ENCODE results near the gene UBAC2. TPM values are rescaled to one million over a fixed set of nuclear protein-coding genes. Genes with fewer than 3 reads are reported as not detected.

The UBAC2 gene
- polyA plus RNA-seq, 1 donor: 93.5 TPM

DNA sequence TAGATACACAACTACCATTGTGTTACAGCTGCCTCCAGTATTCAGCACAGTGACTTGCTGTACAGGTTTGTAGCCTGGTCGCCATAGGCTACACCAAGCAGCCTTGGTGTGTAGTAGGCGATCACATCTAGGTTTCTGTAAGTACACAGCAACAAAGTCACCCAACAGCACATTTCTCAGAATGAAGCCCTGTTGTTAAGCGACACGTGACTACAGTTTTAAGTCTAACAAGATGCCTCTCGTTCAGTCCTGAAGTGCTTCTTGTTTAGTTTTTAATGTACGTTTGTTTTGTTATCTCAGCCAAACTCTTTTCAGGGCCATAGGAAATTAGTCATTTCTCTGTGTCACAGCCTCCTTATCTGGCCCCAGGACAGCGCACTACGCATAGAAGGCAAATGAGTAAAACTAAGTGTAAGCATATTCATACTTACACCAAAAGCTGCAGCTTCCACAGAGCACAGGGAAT, 156.5 kb downstream of the UBAC2 start:
- no peak for DNase-seq

DNA sequence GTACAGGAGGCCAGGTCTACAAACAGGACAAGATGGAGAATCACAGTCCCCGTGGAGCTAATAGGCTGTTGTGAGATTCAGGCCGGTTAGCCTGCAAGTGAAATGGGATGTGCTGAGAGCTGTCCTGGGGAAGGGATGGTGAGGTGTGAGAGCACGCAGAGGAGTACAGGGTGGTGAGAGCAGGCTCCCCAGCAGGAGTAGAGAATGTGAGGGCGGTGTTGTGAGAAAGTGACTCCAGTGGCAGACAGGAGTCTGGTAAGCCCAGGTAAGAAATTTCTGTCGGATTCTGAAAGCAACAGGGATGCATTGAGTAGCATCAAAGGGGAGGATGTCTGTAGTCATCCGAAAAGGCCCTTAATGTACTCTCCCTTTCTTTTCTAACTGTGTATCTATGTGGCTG, 157.3 kb downstream of the UBAC2 start:
- DNase-seq: no peak

DNA sequence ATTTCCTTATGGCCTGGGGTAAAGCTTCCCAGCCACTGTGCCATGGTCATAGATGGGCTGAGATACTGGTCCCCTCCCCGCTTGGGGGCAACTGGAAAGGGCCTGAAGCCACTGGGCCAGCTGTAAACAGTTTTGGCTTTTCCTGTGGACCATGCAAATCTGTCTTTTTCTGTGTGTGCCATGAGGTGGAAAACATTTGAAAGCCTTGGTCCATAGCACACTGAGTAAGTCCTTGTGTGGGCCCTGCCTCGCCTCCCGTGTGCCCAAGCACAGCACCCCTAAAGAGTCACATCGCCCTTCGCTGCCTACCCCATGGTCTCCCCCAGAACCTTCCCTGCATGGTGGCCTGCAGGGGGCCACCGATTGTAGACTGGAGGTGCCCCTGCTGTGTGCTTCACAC, 158.9 kb downstream of the UBAC2 start:
- DNase-seq: no peak

DNA sequence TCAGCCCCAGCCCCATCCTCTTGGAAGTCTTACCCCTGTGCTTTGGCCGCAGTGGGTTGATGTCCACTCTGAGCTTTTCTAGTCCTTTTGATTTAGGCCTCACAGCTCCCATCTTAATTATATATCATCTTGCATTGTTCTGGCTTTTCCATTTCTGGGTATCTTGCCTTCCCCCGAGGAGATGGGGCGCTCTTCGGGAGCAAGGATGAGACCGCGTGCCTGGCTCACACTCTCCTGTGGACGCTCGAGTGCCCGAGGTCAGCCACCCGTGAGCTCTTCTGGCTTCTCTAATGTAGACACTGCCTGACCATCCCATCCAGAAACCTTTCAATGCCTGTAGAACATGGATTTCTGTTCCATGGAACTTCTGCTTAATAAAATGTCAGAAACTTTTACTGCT, 160.0 kb downstream of the UBAC2 start:
- no peak for DNase-seq

DNA sequence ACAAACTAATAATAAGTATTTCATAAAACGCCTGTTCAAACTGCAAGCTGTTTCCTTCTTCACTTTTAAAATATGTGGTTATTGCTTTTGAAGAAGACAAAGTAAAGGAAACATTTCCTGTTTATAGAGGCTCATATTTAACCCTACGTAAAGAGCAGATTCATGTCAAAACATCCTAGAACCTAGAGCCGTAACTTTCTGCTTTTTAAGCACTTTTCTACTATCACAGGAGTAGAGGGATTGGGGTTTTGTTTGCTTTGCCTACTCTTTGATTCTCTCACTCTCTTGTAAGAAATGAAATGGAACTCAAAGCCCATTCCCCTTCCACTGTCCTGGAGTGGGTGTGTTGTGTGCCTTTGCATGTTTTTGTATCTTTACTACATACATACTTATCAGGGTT, 160.5 kb downstream of the UBAC2 start:
- DNase-seq: no peak

DNA sequence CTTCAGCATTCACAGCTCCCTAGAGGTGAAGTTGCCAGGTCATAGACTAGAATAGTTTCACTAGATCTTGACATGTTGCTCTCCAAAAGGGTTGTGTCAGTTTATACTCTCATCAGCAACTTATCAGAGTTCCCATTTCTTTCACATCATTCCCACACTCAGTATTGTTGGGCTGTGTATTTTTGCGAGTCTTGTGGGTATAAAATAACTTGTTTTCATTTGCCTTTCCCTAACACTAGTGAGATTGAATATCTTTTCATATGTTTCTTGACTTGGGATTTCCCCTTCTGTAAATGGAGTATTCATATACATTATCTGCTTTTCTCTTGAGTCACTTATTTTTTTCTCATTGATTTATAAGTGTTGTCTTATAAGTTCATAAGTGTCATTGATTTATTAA, 161.7 kb downstream of the UBAC2 start:
- DNase-seq: no peak

DNA sequence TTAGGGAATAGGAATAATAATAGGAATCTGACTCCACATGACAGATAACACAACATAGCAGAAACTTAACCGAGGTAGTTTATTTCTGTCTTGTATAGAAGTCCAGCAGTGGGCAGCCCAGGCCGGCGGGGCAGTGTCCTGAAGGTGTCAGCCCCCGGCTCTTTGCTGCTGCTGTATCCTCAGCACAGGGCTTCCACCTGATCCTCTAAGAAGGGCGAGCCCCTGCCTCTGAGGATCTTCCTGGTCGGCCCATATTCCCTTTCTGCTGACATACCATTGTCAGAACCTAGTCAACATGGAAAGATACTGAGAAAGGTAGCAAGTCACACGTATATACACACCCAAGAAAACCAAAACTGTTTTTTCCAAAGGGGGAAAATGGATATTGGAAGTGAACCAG, 162.7 kb downstream of the UBAC2 start:
- DNase-seq: no peak

DNA sequence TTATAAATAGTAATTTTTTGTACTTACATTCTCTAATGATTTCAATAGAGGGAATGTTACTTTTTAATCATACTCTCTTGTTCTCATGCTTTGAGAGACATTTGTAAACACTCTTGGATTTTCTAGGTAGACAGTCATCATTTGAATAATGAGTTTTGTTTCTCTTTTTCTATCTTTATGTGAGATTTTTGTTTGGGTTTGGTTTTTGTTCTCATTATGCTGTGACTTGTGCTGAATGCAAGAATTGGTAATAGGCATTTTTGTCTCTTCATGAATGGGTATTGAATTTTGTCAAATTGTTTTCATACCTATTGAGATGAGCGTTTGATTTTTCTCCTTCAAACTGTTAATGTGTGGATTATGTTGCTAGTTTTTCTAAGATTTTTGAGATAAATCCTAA, 163.3 kb downstream of the UBAC2 start:
- no peak for DNase-seq

DNA sequence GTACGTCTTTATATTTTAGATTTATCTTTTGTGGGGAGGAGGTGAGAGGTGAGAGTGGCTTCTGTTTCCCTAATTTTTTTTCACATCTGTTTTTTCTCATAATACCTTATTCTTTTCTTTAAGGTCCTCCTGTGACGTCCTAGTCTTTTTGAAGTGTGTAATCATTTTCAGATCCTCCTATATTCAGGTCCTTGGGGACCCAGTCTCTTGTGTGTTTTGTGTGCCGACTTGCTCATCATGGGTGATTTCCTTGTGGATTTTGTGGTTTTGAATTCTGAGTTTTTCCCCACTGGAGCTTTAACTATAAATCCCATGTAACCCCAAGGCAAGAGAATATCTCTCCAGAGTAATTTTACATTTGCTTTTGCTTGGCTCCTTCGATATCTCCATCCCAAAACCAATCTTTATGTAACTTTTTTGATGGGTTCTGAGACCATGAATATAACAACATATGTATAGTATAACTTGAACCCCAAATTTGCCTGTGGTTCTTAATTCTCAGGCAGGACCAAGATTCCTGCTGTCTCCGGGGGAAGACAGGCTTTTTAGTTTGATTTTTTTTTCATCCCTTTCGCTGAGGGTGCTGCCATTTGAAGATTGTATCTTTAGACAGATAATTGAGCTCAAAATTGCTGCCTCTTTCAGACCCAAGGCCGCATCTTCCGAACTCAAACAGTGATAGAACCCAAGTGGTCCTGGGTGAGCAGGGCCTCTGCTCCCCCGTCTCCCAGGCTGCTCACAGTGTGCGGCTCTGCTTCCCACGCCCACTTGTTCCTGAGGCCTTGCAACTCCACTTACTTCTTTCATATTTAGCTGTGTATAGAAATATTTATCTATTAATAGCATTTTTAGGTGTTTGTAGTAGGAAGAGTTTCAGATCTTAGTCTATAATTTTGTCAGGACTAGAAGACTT, 165.7 kb downstream of the UBAC2 start:
- no peak for DNase-seq

DNA sequence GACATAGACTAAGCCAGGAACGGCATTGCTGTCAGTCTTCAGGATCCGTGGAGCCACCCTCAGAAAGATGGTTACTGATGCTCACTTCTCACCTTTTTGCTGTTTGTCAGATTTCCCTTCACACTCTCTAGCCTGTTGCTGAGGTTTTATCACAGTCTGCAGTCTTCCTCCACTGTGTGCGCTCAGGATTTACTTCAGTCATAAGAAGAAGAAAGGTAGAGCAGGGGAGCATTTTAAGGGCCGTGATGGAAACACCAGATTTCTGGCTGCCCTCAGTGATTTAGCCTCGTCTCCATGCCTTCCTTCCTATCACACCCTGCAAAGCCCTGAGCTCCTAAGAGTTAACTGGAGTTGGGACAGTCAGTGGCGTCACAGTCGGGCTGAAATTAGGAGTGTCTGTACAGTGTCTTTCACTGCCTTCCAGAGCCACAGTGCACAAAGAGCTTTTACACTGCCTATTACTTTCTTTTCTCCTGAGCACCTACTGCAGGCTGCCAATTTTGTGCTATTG, 166.5 kb downstream of the UBAC2 start:
- no peak for DNase-seq

DNA sequence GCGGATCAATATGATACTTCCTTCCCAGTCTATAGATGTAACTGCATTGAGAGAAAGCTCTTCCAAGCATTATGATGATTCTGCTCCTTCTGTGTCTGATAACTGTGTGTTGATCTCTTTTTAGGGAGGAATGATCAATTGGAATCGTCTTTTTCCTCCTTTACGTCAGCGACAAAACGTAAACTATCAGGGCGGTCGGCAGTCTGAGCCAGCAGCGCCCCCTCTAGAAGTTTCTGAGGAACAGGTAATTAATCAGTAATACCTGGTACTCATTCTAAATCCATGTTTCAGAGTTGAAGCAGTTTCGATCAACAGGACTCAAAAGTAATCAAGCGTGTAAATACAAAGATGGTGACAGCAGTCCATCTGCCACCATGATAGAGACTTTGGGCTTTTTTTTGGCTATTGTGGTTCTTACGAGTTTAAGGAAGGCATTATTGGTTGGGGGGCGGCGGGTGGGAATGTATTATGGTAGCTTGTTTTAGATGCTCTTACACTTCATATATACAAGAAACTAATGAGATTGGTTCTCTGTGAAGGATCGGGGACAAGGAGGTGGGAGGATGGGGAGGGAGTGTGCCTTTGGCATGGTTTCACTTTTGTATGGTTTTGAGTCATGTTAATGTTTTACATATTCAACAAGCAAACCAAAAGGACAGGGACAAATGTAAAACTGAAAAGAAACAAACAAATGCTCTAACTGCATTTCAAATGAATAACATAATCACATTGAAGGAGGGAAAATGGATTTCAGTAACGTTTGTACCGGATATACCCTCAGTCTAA, 167.2 kb downstream of the UBAC2 start:
- no peak for DNase-seq

DNA sequence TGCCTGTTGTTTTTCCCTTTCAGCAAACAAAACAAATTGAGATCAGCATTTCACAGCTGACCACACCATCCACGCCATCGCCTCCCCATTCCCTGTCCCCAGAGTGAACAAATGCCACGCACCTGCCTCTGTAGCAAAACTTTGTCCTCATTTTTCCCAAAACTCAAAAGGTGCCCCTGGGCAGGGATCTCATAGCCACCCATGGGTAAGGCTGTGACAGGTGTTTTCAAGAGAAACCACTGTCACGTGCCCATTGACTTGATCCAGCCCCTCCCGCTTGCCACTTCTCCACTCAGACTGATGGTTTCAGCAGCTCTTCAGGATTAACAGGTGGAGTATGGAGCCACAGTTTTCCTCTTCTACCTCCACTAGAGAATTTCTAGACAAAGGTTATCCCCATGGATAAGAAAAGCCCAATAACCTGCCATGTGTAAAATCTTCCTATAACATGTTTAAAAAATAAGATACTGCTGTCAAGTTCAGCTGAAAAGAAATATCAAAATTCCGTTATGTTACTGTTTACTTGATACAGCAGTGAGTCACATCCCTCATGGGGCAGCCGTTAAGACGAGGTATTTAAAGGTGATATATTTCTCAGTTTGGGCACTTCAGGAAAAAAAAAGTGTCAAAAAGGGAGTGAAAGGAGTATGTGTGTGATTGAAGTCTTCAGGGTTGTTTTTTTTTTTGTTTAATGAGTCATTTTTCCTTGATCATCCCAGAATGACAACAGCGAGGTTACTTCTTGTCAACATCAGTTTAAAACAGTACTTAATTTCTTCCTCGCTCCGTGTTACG, 170.0 kb downstream of the UBAC2 start:
- DNase-seq: no peak

DNA sequence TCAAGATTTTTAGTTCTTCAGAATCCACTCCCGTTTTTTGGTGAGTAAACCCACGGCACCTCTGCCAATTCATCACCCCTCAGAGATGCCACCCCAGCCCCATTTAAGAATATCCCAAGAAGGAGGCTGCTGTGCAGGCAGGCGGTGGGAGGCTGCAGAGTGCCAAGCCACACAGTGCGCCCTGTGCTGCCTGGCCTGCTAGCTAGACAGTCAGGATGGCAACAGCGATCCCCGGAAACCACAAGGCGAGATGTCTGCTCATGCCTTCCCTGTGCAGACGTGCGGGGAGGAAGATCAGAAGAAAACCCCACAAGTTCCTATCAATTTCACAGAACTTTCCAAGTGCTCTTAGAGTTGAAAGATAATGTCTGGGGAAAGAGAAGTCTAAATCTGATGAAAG, 171.3 kb downstream of the UBAC2 start:
- DNase-seq: no peak

DNA sequence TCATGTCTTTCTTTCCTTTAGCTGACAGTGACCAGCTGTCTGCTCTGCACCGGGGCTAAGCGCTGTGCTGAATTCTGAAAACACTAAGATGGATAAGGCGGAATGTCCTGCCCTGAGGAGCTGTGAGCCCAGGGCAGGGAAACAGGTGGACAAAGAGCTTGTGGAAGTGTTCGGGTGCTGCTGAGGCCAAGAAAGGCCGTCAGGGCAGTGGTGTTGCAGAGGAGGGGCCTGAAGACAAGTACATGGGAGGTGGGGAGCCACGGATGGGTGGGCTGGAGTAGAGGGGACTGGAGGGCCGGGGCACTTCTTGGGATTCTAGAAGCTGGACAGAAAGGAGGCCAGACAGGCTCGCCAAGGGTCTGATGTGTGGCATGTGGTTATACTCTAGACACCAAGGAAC, 172.8 kb downstream of the UBAC2 start:
- DNase-seq: no peak

DNA sequence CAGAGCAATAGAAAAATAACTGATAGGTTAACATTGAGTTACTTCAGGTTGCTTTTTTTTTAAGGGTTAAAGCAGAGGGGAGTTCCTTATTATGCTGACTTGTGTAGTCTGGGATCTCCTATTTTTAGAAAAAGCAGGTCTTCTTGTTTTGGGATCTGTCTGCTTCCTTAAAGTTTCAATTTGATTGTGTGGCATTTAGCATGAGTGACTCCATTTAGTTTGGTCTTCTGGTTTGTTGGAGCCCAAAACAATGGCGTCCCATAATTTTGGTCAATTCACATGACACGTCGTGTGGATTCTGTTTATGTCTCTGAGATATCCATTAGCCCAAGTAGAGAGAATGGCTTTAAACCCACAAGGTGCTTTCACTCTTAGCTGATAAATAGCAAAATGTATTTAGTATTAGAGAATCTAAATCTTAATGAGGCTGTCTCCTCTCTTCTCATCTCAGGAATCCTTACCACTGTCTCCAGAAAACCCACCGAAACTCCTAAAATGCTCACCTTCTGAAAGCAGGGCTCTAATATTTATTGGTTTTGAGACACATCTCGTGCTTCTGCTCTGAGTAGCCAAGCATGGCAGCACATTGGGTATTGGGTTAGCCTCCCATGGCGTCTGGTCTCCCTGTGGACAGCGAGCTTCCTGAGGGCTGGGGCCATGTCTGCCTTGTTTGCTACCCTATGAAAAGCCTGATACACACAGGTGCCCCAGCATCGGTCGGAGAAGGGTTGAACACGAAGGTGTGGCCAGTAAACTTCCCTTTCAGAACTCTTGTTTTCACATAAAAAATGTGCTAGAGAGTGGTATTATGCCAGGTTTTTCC, 173.7 kb downstream of the UBAC2 start:
- DNase-seq: no peak

DNA sequence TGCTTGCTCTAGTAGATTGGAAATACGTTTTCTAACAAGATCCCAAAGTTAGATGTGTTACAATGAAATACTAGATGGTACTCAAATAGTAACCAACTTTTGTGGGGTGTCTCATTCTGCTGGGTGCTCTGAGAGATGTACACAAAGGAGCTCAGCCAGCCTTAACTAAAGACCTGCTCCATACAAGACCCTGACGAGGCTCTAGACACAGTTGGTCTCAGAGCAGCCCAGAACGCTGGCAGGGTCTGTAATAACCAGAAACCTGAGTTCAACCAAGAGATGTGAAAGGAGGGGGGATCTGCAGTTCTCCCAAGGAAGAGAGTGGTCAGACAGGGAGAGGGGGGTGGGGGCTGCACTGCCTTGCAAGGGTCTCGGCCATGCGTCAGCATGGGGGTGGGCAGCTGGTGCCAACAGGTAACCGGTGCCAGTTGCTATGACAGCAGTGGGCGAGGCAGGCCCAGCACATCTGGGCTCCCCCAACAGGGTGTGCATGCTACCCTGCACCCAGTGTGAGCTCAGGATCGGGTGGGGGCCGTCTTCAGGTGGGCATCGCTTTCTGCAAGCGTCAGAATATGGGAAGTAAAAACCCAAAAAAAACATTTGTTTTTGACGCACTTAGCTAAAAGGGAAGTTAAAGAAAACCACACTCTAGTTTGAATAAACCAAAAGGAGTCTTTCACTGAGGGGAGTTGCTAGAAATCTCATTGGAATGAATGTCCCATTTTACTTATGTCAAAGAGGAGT, 174.5 kb downstream of the UBAC2 start:
- DNase-seq: no peak

DNA sequence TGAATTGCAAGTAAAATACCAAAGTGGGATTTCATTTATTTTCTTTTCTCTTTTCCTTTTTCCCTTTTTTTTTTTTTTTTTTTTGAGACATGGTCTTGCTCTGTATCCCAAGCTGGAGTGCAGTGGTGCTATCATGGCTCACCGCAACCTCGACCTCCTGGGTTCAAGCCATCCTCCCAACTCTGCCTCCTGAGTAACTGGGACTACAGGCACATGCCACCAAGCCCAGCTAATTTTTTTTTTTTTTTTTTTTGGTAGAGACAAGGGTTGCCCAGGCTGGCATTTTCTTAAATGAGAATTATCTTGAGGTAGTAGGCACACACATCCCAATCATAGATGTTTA, 175.1 kb downstream of the UBAC2 start:
- no peak for DNase-seq

DNA sequence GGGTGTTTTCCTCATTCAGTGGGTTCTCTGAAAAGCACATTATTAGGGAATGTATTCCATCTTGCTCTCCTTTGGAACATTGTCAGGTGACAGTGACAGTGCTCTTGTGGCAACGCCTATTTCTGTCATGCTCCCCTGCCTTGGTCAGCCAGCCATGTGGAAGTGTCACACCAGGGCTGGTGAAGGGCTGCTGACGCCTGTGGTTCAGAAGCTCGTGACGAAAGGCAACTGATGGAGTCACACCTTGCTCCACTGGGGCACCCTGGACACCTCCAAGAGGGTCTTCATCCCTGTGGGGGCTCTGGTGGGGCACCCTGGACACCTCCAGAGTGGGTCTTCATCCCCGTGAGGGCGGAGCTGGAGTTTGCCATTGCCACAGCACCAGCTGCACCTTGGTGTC, 175.5 kb downstream of the UBAC2 start:
- DNase-seq: no peak

DNA sequence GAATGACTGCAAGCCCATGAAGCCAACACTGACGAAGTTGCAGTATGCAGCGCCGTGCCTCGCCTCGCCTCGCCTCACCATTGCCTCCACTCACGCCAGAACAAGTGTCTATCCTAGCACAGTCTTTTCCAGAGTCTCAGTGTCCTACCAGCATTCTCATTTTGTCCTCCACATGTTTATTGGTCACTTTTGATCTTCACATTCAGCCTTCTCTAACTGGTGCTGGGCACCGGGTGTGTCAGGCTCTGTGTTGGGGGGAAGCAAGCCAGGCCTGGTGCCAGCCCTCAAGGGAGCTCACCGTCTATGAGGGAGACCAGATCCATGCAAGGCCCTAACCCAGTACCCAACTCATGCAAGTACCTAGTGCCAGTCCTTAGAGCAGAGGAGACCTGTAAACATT, 176.3 kb downstream of the UBAC2 start:
- no peak for DNase-seq

DNA sequence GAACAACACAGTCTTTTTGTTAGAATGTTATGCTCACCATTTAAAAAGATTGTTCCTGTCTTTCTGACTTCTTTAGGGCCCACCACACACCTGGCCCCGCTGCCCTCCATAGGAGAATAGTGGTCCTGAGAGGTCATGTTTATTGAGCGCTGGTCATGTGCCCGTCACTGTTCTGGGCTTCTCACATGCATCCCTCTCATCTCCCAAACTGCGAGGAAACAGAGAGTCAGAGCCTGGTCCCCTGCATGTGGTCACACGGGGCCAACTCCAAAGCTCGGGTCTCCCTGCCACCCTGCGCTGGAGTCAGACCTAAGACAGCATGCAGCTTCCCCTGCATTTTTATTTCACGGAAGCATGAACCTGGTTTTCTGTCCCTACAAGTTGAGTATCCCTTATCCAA, 177.0 kb downstream of the UBAC2 start:
- DNase-seq: no peak

Data from left kidney (tissue), 2 donors.